ENCODE measurements around the gene AGAP5. TPM values are rescaled to one million over a fixed set of nuclear protein-coding genes. Genes with fewer than 3 reads are reported as not detected.
"Not testable (repeated sequence)": the region's sequence is repeated elsewhere in the genome, so short reads cannot be mapped to it uniquely, and the experiment has no call there.

The AGAP5 gene
- total and polyA plus RNA-seq, 2 of the 8 experiments (the other 6 are each of a cell fraction or from before 2014, with no cell fraction given): 5.4 to 6.0 TPM

DNA sequence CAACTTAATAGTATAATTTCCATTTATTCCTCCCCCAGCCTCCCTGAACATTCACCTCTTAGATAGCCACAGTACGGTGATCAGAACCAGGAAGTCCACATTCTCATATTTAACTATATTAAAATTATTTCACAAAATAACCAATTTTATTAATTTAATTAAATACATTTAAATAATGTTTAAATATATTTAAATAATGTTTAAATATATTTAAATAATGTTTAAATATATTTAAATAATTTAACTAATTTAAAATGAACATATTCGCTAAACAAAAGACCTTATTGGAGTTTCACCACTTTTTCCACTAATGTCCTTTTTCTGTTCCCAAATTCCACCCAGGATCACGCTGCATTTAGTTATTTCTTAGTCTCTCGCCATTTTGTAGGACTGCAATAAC lies 29.5 kb downstream of the AGAP5 start:
- H3K4me3 ChIP-seq (ENCODE audit: extremely low read depth in 1 of 4, insufficient read depth in 2 of 4, low read depth in 3 of 4, low read length in 4 of 4); H2BK15ac ChIP-seq (ENCODE audit: low read length); H4K5ac ChIP-seq (ENCODE audit: insufficient read length, low read depth, low read length); H3K56ac ChIP-seq (replicated peaks; ENCODE audit: insufficient read length, low read depth, low read length); DNase-seq (ENCODE audit: low read depth in 1 of 2, low spot score in 2 of 2); H3K14ac ChIP-seq (ENCODE audit: insufficient read length); H4K20me1 ChIP-seq (replicated peaks in 1 of 2; ENCODE audit: control insufficient read depth in 1 of 2, insufficient read depth in 2 of 2, low read length in 2 of 2); H3K9ac ChIP-seq (replicated peaks in 1 of 4; ENCODE audit: extremely low read depth in 1 of 4, low read depth in 3 of 4, low read length in 3 of 4); H2BK5ac ChIP-seq (ENCODE audit: low read depth, low read length); H4K8ac ChIP-seq (ENCODE audit: extremely low read depth, insufficient read depth, low read length); FAIRE-seq; H3K27me3 ChIP-seq (replicated peaks in 1 of 4; ENCODE audit: control insufficient read depth in 3 of 4, extremely low read depth in 1 of 4, insufficient read depth in 3 of 4, low read length in 3 of 4); H3K4me1 ChIP-seq (replicated peaks in 1 of 4; ENCODE audit: control insufficient read depth in 3 of 4, insufficient read depth in 4 of 4, low read length in 3 of 4); H3K23ac ChIP-seq (ENCODE audit: insufficient read length); H2AK5ac ChIP-seq (ENCODE audit: low read depth, low read length); H3K23me2 ChIP-seq (ENCODE audit: low read depth, low read length); H3K27ac ChIP-seq (ENCODE audit: low read depth, low read length); H3K36me3 ChIP-seq (ENCODE audit: control insufficient read depth in 2 of 4, insufficient read depth in 4 of 4, low read length in 3 of 4); H2BK12ac ChIP-seq (ENCODE audit: low read depth, low read length); POLR2A ChIA-PET (ENCODE audit: partially characterized antibody); H3K4me2 ChIP-seq (ENCODE audit: insufficient read depth in 1 of 2, low read depth in 2 of 2, low read length in 2 of 2); H3K9me3 ChIP-seq (ENCODE audit: insufficient read depth in 2 of 2, low read depth in 1 of 2, low read length in 1 of 2); H3K4ac ChIP-seq (replicated peaks; ENCODE audit: insufficient read length, low read depth, low read length); CTCF ChIA-PET (ENCODE audit: partially characterized antibody); H2AFZ ChIP-seq (ENCODE audit: low read length); H3K79me1 ChIP-seq (ENCODE audit: low read depth, low read length); H3K79me2 ChIP-seq (ENCODE audit: control insufficient read depth in 1 of 2, insufficient read depth in 2 of 2, low read length in 2 of 2); H4K91ac ChIP-seq (replicated peaks; ENCODE audit: insufficient read length, low read length); H2BK120ac ChIP-seq (replicated peaks; ENCODE audit: low read depth, low read length); H3K18ac ChIP-seq (ENCODE audit: extremely low read depth, low read length); H2BK20ac ChIP-seq (ENCODE audit: low read length): not testable (repeated sequence)
- 88% methylated on average over 3 of the region's 4 CpGs; no CpG with 5 or more reads in 1 of the 2 experiments for WGBS, 2 experiments (ENCODE audit: extremely low coverage in 1 of 2, insufficient coverage in 1 of 2, insufficient read length in 1 of 2, insufficient replicate concordance in 2 of 2, low coverage in 1 of 2, low lambda C conversion rate in 2 of 2, missing lambda C conversion rate in 1 of 2)

GRCh38 chr10:73666153-73666809 lies 31.6 kb downstream of the AGAP5 start:
- FAIRE-seq; H3K23ac ChIP-seq (ENCODE audit: insufficient read length); H4K5ac ChIP-seq (ENCODE audit: insufficient read length, low read depth, low read length); H3K4ac ChIP-seq (replicated peaks; ENCODE audit: insufficient read length, low read depth, low read length); H3K4me2 ChIP-seq (ENCODE audit: insufficient read depth in 1 of 2, low read depth in 2 of 2, low read length in 2 of 2); H3K18ac ChIP-seq (ENCODE audit: extremely low read depth, low read length); H3K9ac ChIP-seq (replicated peaks in 1 of 4; ENCODE audit: extremely low read depth in 1 of 4, low read depth in 3 of 4, low read length in 3 of 4); H3K36me3 ChIP-seq (ENCODE audit: control insufficient read depth in 2 of 4, insufficient read depth in 4 of 4, low read length in 3 of 4); H4K20me1 ChIP-seq (replicated peaks in 1 of 2; ENCODE audit: control insufficient read depth in 1 of 2, insufficient read depth in 2 of 2, low read length in 2 of 2); H3K9me3 ChIP-seq (ENCODE audit: insufficient read depth in 2 of 2, low read depth in 1 of 2, low read length in 1 of 2); H4K91ac ChIP-seq (replicated peaks; ENCODE audit: insufficient read length, low read length); H3K27me3 ChIP-seq (replicated peaks in 1 of 4; ENCODE audit: control insufficient read depth in 3 of 4, extremely low read depth in 1 of 4, insufficient read depth in 3 of 4, low read length in 3 of 4); H3K4me1 ChIP-seq (replicated peaks in 1 of 4; ENCODE audit: control insufficient read depth in 3 of 4, insufficient read depth in 4 of 4, low read length in 3 of 4); H4K8ac ChIP-seq (ENCODE audit: extremely low read depth, insufficient read depth, low read length); H2BK5ac ChIP-seq (ENCODE audit: low read depth, low read length); H2AFZ ChIP-seq (ENCODE audit: low read length); CTCF ChIA-PET (ENCODE audit: partially characterized antibody); H3K79me1 ChIP-seq (ENCODE audit: low read depth, low read length); POLR2A ChIA-PET (ENCODE audit: partially characterized antibody); H3K79me2 ChIP-seq (ENCODE audit: control insufficient read depth in 1 of 2, insufficient read depth in 2 of 2, low read length in 2 of 2); H3K23me2 ChIP-seq (ENCODE audit: low read depth, low read length); H2AK5ac ChIP-seq (ENCODE audit: low read depth, low read length); H3K56ac ChIP-seq (replicated peaks; ENCODE audit: insufficient read length, low read depth, low read length); H3K4me3 ChIP-seq (ENCODE audit: extremely low read depth in 1 of 4, insufficient read depth in 2 of 4, low read depth in 3 of 4, low read length in 4 of 4); H3K14ac ChIP-seq (ENCODE audit: insufficient read length); DNase-seq (ENCODE audit: low read depth in 1 of 2, low spot score in 2 of 2); H2BK120ac ChIP-seq (replicated peaks; ENCODE audit: low read depth, low read length); H3K27ac ChIP-seq (ENCODE audit: low read depth, low read length); H2BK12ac ChIP-seq (ENCODE audit: low read depth, low read length); H2BK20ac ChIP-seq (ENCODE audit: low read length); H2BK15ac ChIP-seq (ENCODE audit: low read length): not testable (repeated sequence)
- 71% methylated on average over 4 of the region's 5 CpGs; no CpG with 5 or more reads in 1 of the 2 experiments for WGBS, 2 experiments (ENCODE audit: extremely low coverage in 1 of 2, insufficient coverage in 1 of 2, insufficient read length in 1 of 2, insufficient replicate concordance in 2 of 2, low coverage in 1 of 2, low lambda C conversion rate in 2 of 2, missing lambda C conversion rate in 1 of 2)
